ENCODE measurements around the gene AKIRIN2. TPM values are rescaled to one million over a fixed set of nuclear protein-coding genes. Genes with fewer than 3 reads are reported as not detected.

Gene AKIRIN2
- total and polyA plus RNA-seq, 9 of the 15 experiments (the other 6 are each of a cell fraction or from before 2014, with no cell fraction given), result 5.8 to 63.9 (median 28.1) TPM

DNA sequence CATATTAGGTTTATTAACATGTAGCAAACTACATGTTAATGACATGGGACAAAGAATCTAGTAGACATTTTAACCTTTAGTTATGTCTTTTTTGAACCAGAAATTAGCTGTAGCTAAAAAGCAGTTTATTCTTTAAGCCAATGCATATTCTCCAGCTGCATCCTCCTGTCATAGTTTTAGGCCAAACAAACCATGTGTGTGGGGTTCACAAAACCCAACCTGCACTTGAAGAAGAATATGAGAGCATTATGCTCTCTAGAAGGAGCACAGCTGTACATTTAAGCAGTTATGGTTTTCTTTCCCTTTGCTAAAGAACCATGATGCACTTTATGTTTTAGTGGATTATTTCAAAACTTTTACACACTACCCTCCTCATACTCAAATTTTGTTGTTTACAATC, 46.2 kb downstream of the AKIRIN2 start (continued):
- TF ChIP-seq, protein P1, sequence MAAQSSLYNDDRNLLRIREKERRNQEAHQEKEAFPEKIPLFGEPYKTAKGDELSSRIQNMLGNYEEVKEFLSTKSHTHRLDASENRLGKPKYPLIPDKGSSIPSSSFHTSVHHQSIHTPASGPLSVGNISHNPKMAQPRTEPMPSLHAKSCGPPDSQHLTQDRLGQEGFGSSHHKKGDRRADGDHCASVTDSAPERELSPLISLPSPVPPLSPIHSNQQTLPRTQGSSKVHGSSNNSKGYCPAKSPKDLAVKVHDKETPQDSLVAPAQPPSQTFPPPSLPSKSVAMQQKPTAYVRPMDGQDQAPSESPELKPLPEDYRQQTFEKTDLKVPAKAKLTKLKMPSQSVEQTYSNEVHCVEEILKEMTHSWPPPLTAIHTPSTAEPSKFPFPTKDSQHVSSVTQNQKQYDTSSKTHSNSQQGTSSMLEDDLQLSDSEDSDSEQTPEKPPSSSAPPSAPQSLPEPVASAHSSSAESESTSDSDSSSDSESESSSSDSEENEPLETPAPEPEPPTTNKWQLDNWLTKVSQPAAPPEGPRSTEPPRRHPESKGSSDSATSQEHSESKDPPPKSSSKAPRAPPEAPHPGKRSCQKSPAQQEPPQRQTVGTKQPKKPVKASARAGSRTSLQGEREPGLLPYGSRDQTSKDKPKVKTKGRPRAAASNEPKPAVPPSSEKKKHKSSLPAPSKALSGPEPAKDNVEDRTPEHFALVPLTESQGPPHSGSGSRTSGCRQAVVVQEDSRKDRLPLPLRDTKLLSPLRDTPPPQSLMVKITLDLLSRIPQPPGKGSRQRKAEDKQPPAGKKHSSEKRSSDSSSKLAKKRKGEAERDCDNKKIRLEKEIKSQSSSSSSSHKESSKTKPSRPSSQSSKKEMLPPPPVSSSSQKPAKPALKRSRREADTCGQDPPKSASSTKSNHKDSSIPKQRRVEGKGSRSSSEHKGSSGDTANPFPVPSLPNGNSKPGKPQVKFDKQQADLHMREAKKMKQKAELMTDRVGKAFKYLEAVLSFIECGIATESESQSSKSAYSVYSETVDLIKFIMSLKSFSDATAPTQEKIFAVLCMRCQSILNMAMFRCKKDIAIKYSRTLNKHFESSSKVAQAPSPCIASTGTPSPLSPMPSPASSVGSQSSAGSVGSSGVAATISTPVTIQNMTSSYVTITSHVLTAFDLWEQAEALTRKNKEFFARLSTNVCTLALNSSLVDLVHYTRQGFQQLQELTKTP (IDR thresholded peaks at IDR 0.05; ENCODE audit: low read depth in 1 of 2, partially characterized antibody in 2 of 2), result no peak
- TF ChIP-seq ZNF263 (CRISPR knock-in tag; IDR thresholded peaks at IDR 0.05; ENCODE audit: borderline replicate concordance) (no peak), MXI1 (IDR thresholded peaks at IDR 0.05; ENCODE audit: low read depth, low read length) (no peak), ZSCAN29 (IDR thresholded peaks at IDR 0.05) (no peak)
- TF ChIP-seq, protein P2, sequence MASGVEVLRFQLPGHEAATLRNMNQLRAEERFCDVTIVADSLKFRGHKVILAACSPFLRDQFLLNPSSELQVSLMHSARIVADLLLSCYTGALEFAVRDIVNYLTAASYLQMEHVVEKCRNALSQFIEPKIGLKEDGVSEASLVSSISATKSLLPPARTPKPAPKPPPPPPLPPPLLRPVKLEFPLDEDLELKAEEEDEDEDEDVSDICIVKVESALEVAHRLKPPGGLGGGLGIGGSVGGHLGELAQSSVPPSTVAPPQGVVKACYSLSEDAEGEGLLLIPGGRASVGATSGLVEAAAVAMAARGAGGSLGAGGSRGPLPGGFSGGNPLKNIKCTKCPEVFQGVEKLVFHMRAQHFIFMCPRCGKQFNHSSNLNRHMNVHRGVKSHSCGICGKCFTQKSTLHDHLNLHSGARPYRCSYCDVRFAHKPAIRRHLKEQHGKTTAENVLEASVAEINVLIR (CRISPR knock-in tag; IDR thresholded peaks at IDR 0.05), result no peak
